Endothelial cell of umbilical vein (primary cell): ENCODE data around the gene STMN1. TPM values are rescaled to one million over a fixed set of nuclear protein-coding genes. Genes with fewer than 3 reads are reported as not detected.

Experiments
- Bru-seq: library from RNA; stranded (reverse); fragments of 400-500 nt; gene quantifications from one replicate; lab custom pipeline; 2021; lab: Mats Ljungman, UMichigan
- BruChase-seq, 2 experiments: library from RNA; stranded (reverse); fragments of 400-500 nt; gene quantifications; one replicate each; lab custom pipeline; 2021; lab: Mats Ljungman, UMichigan
- BruUV-seq: library from RNA; stranded (reverse); fragments of 400-500 nt; replicated peaks from 2 replicates; lab custom pipeline; 2021; lab: Mats Ljungman, UMichigan
- CTCF ChIA-PET: fragments of 300-600, 350-600 bp; sonication (Branson Sonifier 250); formaldehyde crosslinking; loops from one replicate; lab custom pipeline; 2021; ENCODE audit warnings: antibody characterized with exemption, inconsistent platforms; lab: Charles Lee
- POLR2A ChIA-PET: fragments of 300-600, 350-600 bp; sonication (Branson Sonifier 250); formaldehyde crosslinking; loops from one replicate; lab custom pipeline; 2021; ENCODE audit warnings: antibody characterized with exemption, inconsistent platforms; lab: Charles Lee
- DNase-seq: peaks from one replicate; pipeline ENCODE4 v3.0.0-alpha.2; 2011; ENCODE audit warnings: low read depth, low spot score
- FAIRE-seq: peaks from 2 replicates; lab custom pipeline; 2011; peaks lifted over from hg19 to GRCh38; lab: Jason Lieb, UNC
- H2AFZ ChIP-seq: 2 replicates; pipeline ENCODE4 v1.6.0; 2012; ENCODE audit warnings: low read depth, low read length, control low read depth, inconsistent platforms
- H3K27ac ChIP-seq: 2 replicates; pipeline ENCODE4 v1.5.1; 2011; ENCODE audit warnings: low read depth, mild to moderate bottlenecking, control low read depth, low read length, moderate library complexity; ENCODE audit not compliant: insufficient read depth
- H3K27me3 ChIP-seq, 2 experiments: 2 replicates each; pipeline versions ENCODE4 v1.6.0 to v1.6.1; 2011; ENCODE audit warnings: low read length in 2 of 2, mixed read lengths in 1 of 2; ENCODE audit not compliant: control insufficient read depth in 2 of 2, insufficient read depth in 2 of 2
- H3K36me3 ChIP-seq, 2 experiments: 2 replicates in 1 of 2; 3 replicates in 1 of 2; pipeline ENCODE4 v1.5.1; 2011; ENCODE audit warnings: low read length in 2 of 2, mild to moderate bottlenecking in 1 of 2, moderate library complexity in 1 of 2; ENCODE audit not compliant: control insufficient read depth in 2 of 2, insufficient read depth in 2 of 2; ENCODE audit errors: extremely low read depth in 1 of 2
- H3K4me1 ChIP-seq: 3 replicates; pipeline ENCODE4 v1.5.1; 2011; ENCODE audit warnings: mild to moderate bottlenecking, low read length; ENCODE audit not compliant: control insufficient read depth, insufficient read depth; ENCODE audit errors: extremely low read depth
- H3K4me2 ChIP-seq: 2 replicates; pipeline ENCODE4 v1.6.1; 2011; ENCODE audit warnings: low read length, control low read depth, mixed read lengths; ENCODE audit not compliant: insufficient read depth
- H3K4me3 ChIP-seq, 3 experiments: fragments of 200-600 bp in 1 of 3; sonication (generic), shearing (Covaris generic) in 1 of 3; replicated peaks in 1 of 3; 2 replicates each; pipeline ENCODE4 v1.5.1; 2011 to 2016; ENCODE audit warnings: control low read depth in 3 of 3, low read length in 3 of 3, mild to moderate bottlenecking in 2 of 3, inconsistent platforms in 1 of 3, low read depth in 1 of 3, moderate library complexity in 1 of 3; ENCODE audit not compliant: insufficient read depth in 1 of 3
- H3K79me2 ChIP-seq: 2 replicates; pipeline ENCODE4 v1.6.0; 2012; ENCODE audit warnings: low read length, inconsistent platforms; ENCODE audit not compliant: control insufficient read depth, insufficient read depth
- H3K9ac ChIP-seq: replicated peaks from 2 replicates; pipeline ENCODE3; 2011; ENCODE audit warnings: low read length, control low read depth; ENCODE audit not compliant: insufficient read depth; ENCODE audit errors: extremely low read depth
- H3K9me1 ChIP-seq: replicated peaks from 3 replicates; pipeline ENCODE4 v1.6.0; 2011; ENCODE audit warnings: mild to moderate bottlenecking, low read length; ENCODE audit not compliant: control insufficient read depth, insufficient read depth; ENCODE audit errors: extremely low read depth
- H3K9me3 ChIP-seq: replicated peaks from 2 replicates; pipeline ENCODE4 v1.5.1; 2012; ENCODE audit warnings: low read length, inconsistent platforms; ENCODE audit not compliant: control insufficient read depth, insufficient read depth
- H4K20me1 ChIP-seq: replicated peaks from 2 replicates; pipeline ENCODE3; 2011; ENCODE audit warnings: mild to moderate bottlenecking, low read length; ENCODE audit not compliant: control insufficient read depth, insufficient read depth; ENCODE audit errors: extremely low read depth
- FOS ChIP-seq: IDR thresholded peaks from 2 replicates; pipeline ENCODE4 v1.6.1; 2011; ENCODE audit warnings: mild to moderate bottlenecking, low read length, moderate library complexity, borderline replicate concordance; ENCODE audit not compliant: insufficient read depth
- JUN ChIP-seq: IDR thresholded peaks from 2 replicates; pipeline ENCODE4 v1.6.1; 2011; ENCODE audit warnings: borderline replicate concordance, low read depth; ENCODE audit not compliant: insufficient read length, insufficient read depth
- MAX ChIP-seq: IDR thresholded peaks from 2 replicates; pipeline ENCODE4 v1.6.1; 2011; ENCODE audit not compliant: insufficient read depth, insufficient read length
- POLR2A ChIP-seq: IDR thresholded peaks from 2 replicates; pipeline ENCODE4 v1.6.1; 2012; ENCODE audit warnings: low read depth, mild to moderate bottlenecking, control low read depth, low read length
- POLR2AphosphoS5 ChIP-seq: IDR thresholded peaks from 2 replicates; pipeline ENCODE4 v1.6.1; 2012; ENCODE audit warnings: low read depth, mild to moderate bottlenecking, control low read depth, low read length, moderate library complexity; ENCODE audit not compliant: insufficient read depth
- dilution Hi-C: fragments of 300-500 bp; cut with MboI; formaldehyde crosslinking; loops from one replicate; pipeline ENCODE4 v1.15.0; 2019; ENCODE audit warnings: low sequenced_read_pairs; ENCODE audit not compliant: extremely low pct_ligation_motif_present
- intact Hi-C: fragments of 100-400 bp; cut with micrococcal nuclease; formaldehyde crosslinking; loops from one replicate; pipeline ENCODE4 v1.10.0; 2022
- long read RNA-seq: library from polyadenylated mRNA; stranded (forward); transcript quantifications from one replicate; pipeline ENCODE4 v2.0.0, GENCODE V29; 2021
- polyA minus RNA-seq, 3 experiments: library from RNA; depleted of rRNA, polyadenylated mRNA; stranded (reverse); fragments of >200 nt; gene quantifications; 1 replicate in 1 of 3; 2 replicates in 2 of 3; pipeline ENCODE4 v1.2.3, GENCODE V29; 2011
- polyA plus RNA-seq, 4 experiments: library from polyadenylated mRNA; depleted of rRNA in 3 of 4; stranded (reverse) in 3 of 4; unstranded in 1 of 4; fragments of >200 nt; gene quantifications; 2 replicates each; pipeline versions ENCODE4 v1.2.1 to v1.2.3, GENCODE V29; 2011 to 2012; ENCODE audit warnings: missing spikeins in 1 of 4
- total RNA-seq: library from RNA; stranded (reverse); gene quantifications from 2 replicates; pipeline ENCODE4 v1.2.3, GENCODE V29; 2021

STMN1 gene
- total RNA-seq (491 and 503 TPM in 2 replicates), polyA plus RNA-seq (63.6 and 102 TPM in 2 replicates), polyA minus RNA-seq (34.4 and 40.5 TPM in 2 replicates), Bru-seq, nascent RNA (percentile 94 among the genes with signal in this experiment), BruChase-seq, experiment 1, labeled RNA remaining after a 6-hour chase (percentile 98 among the genes with signal in this experiment), BruChase-seq, experiment 2, labeled RNA remaining after a 2-hour chase (percentile 92 among the genes with signal in this experiment)
- 195 and 223 TPM in 2 replicates for polyA plus RNA-seq (2011; cell fraction: cytosol; rRNA removed)
- polyA plus RNA-seq (2011; cell fraction: nucleus; rRNA removed) = 163 and 235 TPM in 2 replicates
- 303 and 405 TPM in 2 replicates for polyA plus RNA-seq (2012)
- 31.1 TPM for polyA minus RNA-seq (2011; cell fraction: cytosol; rRNA and poly(A)+ RNA removed)
- 47.4 and 65.3 TPM in 2 replicates for polyA minus RNA-seq (2011; cell fraction: nucleus; rRNA and poly(A)+ RNA removed)
- long read RNA-seq, transcript STMN1-207 (4 exons, 2,947 nt) = minor isoform, 9 of 1,088 reads
- long read RNA-seq, transcript STMN1-203 (5 exons, 1,712 nt) = minor isoform, 6 of 1,088 reads
- long read RNA-seq, transcript STMN1-206 (5 exons, 1,504 nt) = major isoform, 967 of 1,088 reads
- long read RNA-seq, partial matches to known transcripts = 65 of 1,088 reads
- long read RNA-seq, other reads (novel, unspliced or antisense) = 39 of 1,088 reads

GRCh38 chr1:25905680-25906643 is at the start of gene STMN1:
Gene STMN1, minus strand, starts transcription at chr1:25906419. Its CDS starts 1,743 bp downstream, at chr1:25904676.
- no TSS peak for BruUV-seq
- Histone ChIP-seq H4K20me1 (no peaks in the 10 kb centered on the region), H3K4me1 (peaks cover 17% of the 10 kb centered on the region), H3K27ac (peak within 1 kb of the TSS; percentile 71), H3K27me3 (peaks cover 3 to 4% of the 10 kb centered on the region in 2 experiments), H2AFZ (peak within 1 kb of the TSS; percentile 94), H3K36me3 (peaks cover 8 to 19% of the 10 kb centered on the region in 2 experiments), H3K79me2 (peaks cover 36% of the 10 kb centered on the region), H3K4me3 (peak within 1 kb of the TSS; percentile 73 to 96 (median 88)), H3K9me1 (no peaks in the 10 kb centered on the region), H3K4me2 (peak within 1 kb of the TSS; percentile 96), H3K9ac (peak within 1 kb of the TSS; percentile 89), H3K9me3 (no peaks in the 10 kb centered on the region)
- CTCF ChIA-PET = interaction anchor here (1.1 to 15.3 kb wide), 3 partner anchors 11 to 92 kb away, joined by 4 to 404 read pairs (median 44); partner anchors contain the start of gene PAFAH2
- dilution Hi-C loops = no loop called here
- TF ChIP-seq FOS (no peak), POLR2AphosphoS5 (peak; percentile 99), POLR2A (peak; percentile 98), MAX (peak; percentile 99), JUN (no peak)
- intact Hi-C loops = loop anchor here (1.0 to 10.0 kb wide), 6 partner anchors 7 to 249 kb away; partner anchors contain the start of genes FAM110D, PAFAH2 and PDIK1L
- DNase-seq (peak; percentile 93), FAIRE-seq (peak; percentile 85)
- POLR2A ChIA-PET = interaction anchor here (0.7 to 1.6 kb wide), 5 partner anchors 10 to 92 kb away, joined by 3 to 20 read pairs (median 4); partner anchors contain the start of gene PAFAH2
